GM23338 (cell line): ENCODE results near the gene SLC39A7. TPM values are rescaled to one million over a fixed set of nuclear protein-coding genes. Genes with fewer than 3 reads are reported as not detected.

Source experiments
- ATAC-seq: fragments of 200-7000 bp; cut with Tn5 transposase; 3 replicates; pipeline ENCODE4 v1.9.1; 2020
- DNase-seq: peaks from one replicate; pipeline ENCODE4 v3.0.0-alpha.2; 2015; ENCODE audit warnings: low spot score
- H2AFZ ChIP-seq: fragments of 200-600 bp; sonication (generic); 2 replicates; pipeline ENCODE4 v1.8.0; 2016; ENCODE audit warnings: antibody characterized with exemption, mild to moderate bottlenecking, moderate library complexity
- H3F3A ChIP-seq: fragments of 200-600 bp; sonication (generic); replicated peaks from 2 replicates; pipeline ENCODE4 v1.8.0; 2017; ENCODE audit warnings: antibody characterized with exemption, mixed run types, low read depth
- H3K27ac ChIP-seq: fragments of 200-600 bp; sonication (generic); 2 replicates; pipeline ENCODE4 v1.6.1; 2016; ENCODE audit warnings: low read depth
- H3K27me3 ChIP-seq: fragments of 200-600 bp; sonication (generic); 2 replicates; pipeline ENCODE4 v1.8.0; 2016; ENCODE audit warnings: mild to moderate bottlenecking, mixed run types, moderate library complexity; ENCODE audit not compliant: insufficient read depth
- H3K36me3 ChIP-seq: fragments of 200-600 bp; sonication (generic); 2 replicates; pipeline ENCODE4 v1.8.0; 2016; ENCODE audit warnings: mild to moderate bottlenecking; ENCODE audit not compliant: insufficient read depth
- H3K4me1 ChIP-seq: fragments of 200-600 bp; sonication (generic); 2 replicates; pipeline ENCODE4 v1.8.0; 2016; ENCODE audit warnings: mild to moderate bottlenecking, moderate library complexity; ENCODE audit not compliant: insufficient read depth
- H3K4me2 ChIP-seq: fragments of 200-600 bp; sonication (generic); 2 replicates; pipeline ENCODE4 v1.7.1; 2017; ENCODE audit warnings: mixed run types
- H3K4me3 ChIP-seq: fragments of 200-600 bp; sonication (generic); 2 replicates; pipeline ENCODE4 v1.6.1; 2016; ENCODE audit warnings: mixed run types
- H3K79me2 ChIP-seq: fragments of 200-600 bp; sonication (generic); replicated peaks from 2 replicates; pipeline ENCODE4 v1.8.0; 2017; ENCODE audit warnings: mild to moderate bottlenecking; ENCODE audit not compliant: insufficient read depth
- H3K9me2 ChIP-seq: fragments of 200-600 bp; sonication (generic); 2 replicates; pipeline ENCODE4 v1.8.0; 2017; ENCODE audit not compliant: insufficient read depth
- H4K20me1 ChIP-seq: fragments of 200-600 bp; sonication (generic); replicated peaks from 2 replicates; pipeline ENCODE4 v1.8.0; 2017; ENCODE audit warnings: mild to moderate bottlenecking; ENCODE audit not compliant: insufficient read depth
- H3K27ac Mint-ChIP-seq: 2 replicates; pipeline ENCODE4 v1.8.0; 2020; ENCODE audit warnings: inconsistent platforms, mild to moderate bottlenecking, moderate library complexity, mixed read lengths
- H3K27me3 Mint-ChIP-seq: 3 replicates; pipeline ENCODE4 v1.8.0; 2022; ENCODE audit warnings: low read depth, mild to moderate bottlenecking, moderate library complexity, mixed read lengths, inconsistent platforms; ENCODE audit not compliant: insufficient read depth, poor library complexity
- H3K36me3 Mint-ChIP-seq: 3 replicates; pipeline ENCODE4 v1.8.0; 2021; ENCODE audit warnings: low read depth, mild to moderate bottlenecking, inconsistent platforms, moderate library complexity, mixed read lengths
- H3K4me1 Mint-ChIP-seq: 3 replicates; pipeline ENCODE4 v1.8.0; 2020; ENCODE audit warnings: mild to moderate bottlenecking, inconsistent platforms, mixed read lengths
- H3K4me3 Mint-ChIP-seq: 3 replicates; pipeline ENCODE4 v1.8.0; 2021; ENCODE audit warnings: moderate library complexity, mild to moderate bottlenecking, inconsistent platforms, mixed read lengths
- H3K9me3 Mint-ChIP-seq: 3 replicates; pipeline ENCODE4 v1.8.0; 2020; ENCODE audit warnings: moderate library complexity, mild to moderate bottlenecking, inconsistent platforms, mixed read lengths
- CREB1 ChIP-seq: fragments of 250-450 bp; sonication (Bioruptor Pico); IDR thresholded peaks from 2 replicates; pipeline ENCODE4 v1.5.0; 2020; ENCODE audit warnings: low read depth, mild to moderate bottlenecking, moderate library complexity
- EZH2 ChIP-seq: fragments of 200-600 bp; sonication (generic); IDR thresholded peaks from one replicate; pipeline ENCODE4 v1.8.0; 2017; ENCODE audit warnings: antibody characterized with exemption, mild to moderate bottlenecking, low read depth; ENCODE audit not compliant: unreplicated experiment
- EZH2phosphoT487 ChIP-seq: fragments of 200-600 bp; sonication (generic); IDR thresholded peaks from one replicate; pipeline ENCODE4 v1.8.1; 2018; ENCODE audit warnings: antibody characterized with exemption; ENCODE audit not compliant: unreplicated experiment
- JUNB ChIP-seq: IDR thresholded peaks from one replicate; pipeline ENCODE4 v1.6.1; 2016; ENCODE audit warnings: antibody characterized with exemption; ENCODE audit not compliant: unreplicated experiment
- NANOG ChIP-seq: IDR thresholded peaks from 2 replicates; pipeline ENCODE4 v1.6.1; 2016; ENCODE audit warnings: antibody characterized with exemption, borderline replicate concordance
- POLR2AphosphoS5 ChIP-seq: IDR thresholded peaks from 2 replicates; pipeline ENCODE4 v1.6.1; 2016; ENCODE audit warnings: antibody characterized with exemption, low read depth
- REST ChIP-seq: IDR thresholded peaks from one replicate; pipeline ENCODE4 v1.6.1; 2018; ENCODE audit warnings: antibody characterized with exemption; ENCODE audit not compliant: unreplicated experiment
- STAT1 ChIP-seq: IDR thresholded peaks from one replicate; pipeline ENCODE4 v1.6.1; 2016; ENCODE audit warnings: antibody characterized with exemption; ENCODE audit not compliant: unreplicated experiment
- ZNF114 ChIP-seq: fragments of 250-450 bp; sonication (Bioruptor Pico); IDR thresholded peaks from 2 replicates; pipeline ENCODE4 v1.5.0; 2020; ENCODE audit warnings: mild to moderate bottlenecking, moderate library complexity
- ZNF331 ChIP-seq: fragments of 250-450 bp; sonication (Bioruptor Pico); IDR thresholded peaks from 2 replicates; pipeline ENCODE4 v1.5.0; 2020; ENCODE audit warnings: low read depth, mild to moderate bottlenecking, moderate library complexity
- ZNF462 ChIP-seq: fragments of 250-450 bp; sonication (Bioruptor Pico); IDR thresholded peaks from 2 replicates; pipeline ENCODE4 v1.5.0; 2020; ENCODE audit warnings: mild to moderate bottlenecking, moderate library complexity
- polyA plus RNA-seq: library from polyadenylated mRNA; unstranded; fragments of >200 nt; fragmentation: Nextera tagmentation; extraction: Ambion mirVana; gene quantifications from 2 replicates; pipeline ENCODE4 v1.2.1, GENCODE V29; 2016
- total RNA-seq: library from RNA; depleted of rRNA; stranded (reverse); fragments of >200 nt; shearing (Covaris generic); gene quantifications from 2 replicates; pipeline ENCODE4 v1.2.3, GENCODE V29; 2014
- TF ChIP-seq, protein P1 (sequence below): IDR thresholded peaks from 2 replicates; pipeline ENCODE4 v1.6.1; 2016; ENCODE audit warnings: antibody characterized with exemption
- TF ChIP-seq, protein P2 (sequence below), 2 experiments: fragments of 200-600 bp in 1 of 2; sonication (generic) in 1 of 2; conservative IDR thresholded peaks; 2 replicates each; pipeline versions ENCODE4 v1.5.1 to v1.6.1; 2016 to 2017; ENCODE audit warnings: antibody characterized with exemption in 2 of 2, low read depth in 2 of 2, mild to moderate bottlenecking in 2 of 2, moderate library complexity in 1 of 2

The SLC39A7 gene
- total and polyA plus RNA-seq, 2 experiments from 2014 or later, result 9.0 to 75.9 TPM

GRCh38 chr6:33189164-33189563 lies 11.5 kb upstream of the SLC39A7 start:
- no peak overlapping the region for H3K27ac ChIP-seq
- peaks cover 27% of the 10 kb centered on the region for H3K27me3 ChIP-seq
- H3K4me3 Mint-ChIP-seq, result no peak overlapping the region

More at GRCh38 chr6:33189164-33189563, 11.5 kb upstream of the SLC39A7 start:
- peaks cover 11% of the 10 kb centered on the region for H3K4me1 ChIP-seq
- H4K20me1 ChIP-seq, result no peaks in the 10 kb centered on the region
- H3K9me2 ChIP-seq, result 0 out of 2 replicates have a peak, but pooled peaks cover 3% of the 10 kb centered on the region
- no peaks in the 10 kb centered on the region for H3K9me3 Mint-ChIP-seq
- DNase-seq (no peak), ATAC-seq (no peak)
- no peak overlapping the region for H3K27ac Mint-ChIP-seq
- H2AFZ ChIP-seq, result no peak overlapping the region
- H3K79me2 ChIP-seq, result no peaks in the 10 kb centered on the region
- H3F3A ChIP-seq, result no peaks in the 10 kb centered on the region
- no peaks in the 10 kb centered on the region for H3K36me3 ChIP-seq
- H3K4me3 ChIP-seq, result no peak overlapping the region
- peaks cover 25% of the 10 kb centered on the region for H3K27me3 Mint-ChIP-seq
- H3K4me1 Mint-ChIP-seq, result peaks cover 20% of the 10 kb centered on the region
- no peak overlapping the region for H3K4me2 ChIP-seq
- TF ChIP-seq EZH2phosphoT487 (no peak), ZNF114 (CRISPR knock-in tag) (no peak), CREB1 (no peak), ZNF331 (CRISPR knock-in tag) (no peak), EZH2 (no peak), POLR2AphosphoS5 (no peak), STAT1 (no peak), ZNF462 (CRISPR knock-in tag) (no peak), NANOG (no peak), JUNB (no peak), REST (no peak)
- TF ChIP-seq, protein P1, sequence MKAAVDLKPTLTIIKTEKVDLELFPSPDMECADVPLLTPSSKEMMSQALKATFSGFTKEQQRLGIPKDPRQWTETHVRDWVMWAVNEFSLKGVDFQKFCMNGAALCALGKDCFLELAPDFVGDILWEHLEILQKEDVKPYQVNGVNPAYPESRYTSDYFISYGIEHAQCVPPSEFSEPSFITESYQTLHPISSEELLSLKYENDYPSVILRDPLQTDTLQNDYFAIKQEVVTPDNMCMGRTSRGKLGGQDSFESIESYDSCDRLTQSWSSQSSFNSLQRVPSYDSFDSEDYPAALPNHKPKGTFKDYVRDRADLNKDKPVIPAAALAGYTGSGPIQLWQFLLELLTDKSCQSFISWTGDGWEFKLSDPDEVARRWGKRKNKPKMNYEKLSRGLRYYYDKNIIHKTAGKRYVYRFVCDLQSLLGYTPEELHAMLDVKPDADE, result no peak
- TF ChIP-seq, protein P2, sequence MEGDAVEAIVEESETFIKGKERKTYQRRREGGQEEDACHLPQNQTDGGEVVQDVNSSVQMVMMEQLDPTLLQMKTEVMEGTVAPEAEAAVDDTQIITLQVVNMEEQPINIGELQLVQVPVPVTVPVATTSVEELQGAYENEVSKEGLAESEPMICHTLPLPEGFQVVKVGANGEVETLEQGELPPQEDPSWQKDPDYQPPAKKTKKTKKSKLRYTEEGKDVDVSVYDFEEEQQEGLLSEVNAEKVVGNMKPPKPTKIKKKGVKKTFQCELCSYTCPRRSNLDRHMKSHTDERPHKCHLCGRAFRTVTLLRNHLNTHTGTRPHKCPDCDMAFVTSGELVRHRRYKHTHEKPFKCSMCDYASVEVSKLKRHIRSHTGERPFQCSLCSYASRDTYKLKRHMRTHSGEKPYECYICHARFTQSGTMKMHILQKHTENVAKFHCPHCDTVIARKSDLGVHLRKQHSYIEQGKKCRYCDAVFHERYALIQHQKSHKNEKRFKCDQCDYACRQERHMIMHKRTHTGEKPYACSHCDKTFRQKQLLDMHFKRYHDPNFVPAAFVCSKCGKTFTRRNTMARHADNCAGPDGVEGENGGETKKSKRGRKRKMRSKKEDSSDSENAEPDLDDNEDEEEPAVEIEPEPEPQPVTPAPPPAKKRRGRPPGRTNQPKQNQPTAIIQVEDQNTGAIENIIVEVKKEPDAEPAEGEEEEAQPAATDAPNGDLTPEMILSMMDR (conservative IDR thresholded peaks at IDR 0.05; ENCODE audit: low read depth in 2 of 2), result no peak
- no peaks in the 10 kb centered on the region; the same call in 2 of the 3 replicates for H3K36me3 Mint-ChIP-seq
